ENCODE results near the gene ADGRG2.

ADGRG2 gene, protein sequence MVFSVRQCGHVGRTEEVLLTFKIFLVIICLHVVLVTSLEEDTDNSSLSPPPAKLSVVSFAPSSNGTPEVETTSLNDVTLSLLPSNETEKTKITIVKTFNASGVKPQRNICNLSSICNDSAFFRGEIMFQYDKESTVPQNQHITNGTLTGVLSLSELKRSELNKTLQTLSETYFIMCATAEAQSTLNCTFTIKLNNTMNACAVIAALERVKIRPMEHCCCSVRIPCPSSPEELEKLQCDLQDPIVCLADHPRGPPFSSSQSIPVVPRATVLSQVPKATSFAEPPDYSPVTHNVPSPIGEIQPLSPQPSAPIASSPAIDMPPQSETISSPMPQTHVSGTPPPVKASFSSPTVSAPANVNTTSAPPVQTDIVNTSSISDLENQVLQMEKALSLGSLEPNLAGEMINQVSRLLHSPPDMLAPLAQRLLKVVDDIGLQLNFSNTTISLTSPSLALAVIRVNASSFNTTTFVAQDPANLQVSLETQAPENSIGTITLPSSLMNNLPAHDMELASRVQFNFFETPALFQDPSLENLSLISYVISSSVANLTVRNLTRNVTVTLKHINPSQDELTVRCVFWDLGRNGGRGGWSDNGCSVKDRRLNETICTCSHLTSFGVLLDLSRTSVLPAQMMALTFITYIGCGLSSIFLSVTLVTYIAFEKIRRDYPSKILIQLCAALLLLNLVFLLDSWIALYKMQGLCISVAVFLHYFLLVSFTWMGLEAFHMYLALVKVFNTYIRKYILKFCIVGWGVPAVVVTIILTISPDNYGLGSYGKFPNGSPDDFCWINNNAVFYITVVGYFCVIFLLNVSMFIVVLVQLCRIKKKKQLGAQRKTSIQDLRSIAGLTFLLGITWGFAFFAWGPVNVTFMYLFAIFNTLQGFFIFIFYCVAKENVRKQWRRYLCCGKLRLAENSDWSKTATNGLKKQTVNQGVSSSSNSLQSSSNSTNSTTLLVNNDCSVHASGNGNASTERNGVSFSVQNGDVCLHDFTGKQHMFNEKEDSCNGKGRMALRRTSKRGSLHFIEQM

DNA sequence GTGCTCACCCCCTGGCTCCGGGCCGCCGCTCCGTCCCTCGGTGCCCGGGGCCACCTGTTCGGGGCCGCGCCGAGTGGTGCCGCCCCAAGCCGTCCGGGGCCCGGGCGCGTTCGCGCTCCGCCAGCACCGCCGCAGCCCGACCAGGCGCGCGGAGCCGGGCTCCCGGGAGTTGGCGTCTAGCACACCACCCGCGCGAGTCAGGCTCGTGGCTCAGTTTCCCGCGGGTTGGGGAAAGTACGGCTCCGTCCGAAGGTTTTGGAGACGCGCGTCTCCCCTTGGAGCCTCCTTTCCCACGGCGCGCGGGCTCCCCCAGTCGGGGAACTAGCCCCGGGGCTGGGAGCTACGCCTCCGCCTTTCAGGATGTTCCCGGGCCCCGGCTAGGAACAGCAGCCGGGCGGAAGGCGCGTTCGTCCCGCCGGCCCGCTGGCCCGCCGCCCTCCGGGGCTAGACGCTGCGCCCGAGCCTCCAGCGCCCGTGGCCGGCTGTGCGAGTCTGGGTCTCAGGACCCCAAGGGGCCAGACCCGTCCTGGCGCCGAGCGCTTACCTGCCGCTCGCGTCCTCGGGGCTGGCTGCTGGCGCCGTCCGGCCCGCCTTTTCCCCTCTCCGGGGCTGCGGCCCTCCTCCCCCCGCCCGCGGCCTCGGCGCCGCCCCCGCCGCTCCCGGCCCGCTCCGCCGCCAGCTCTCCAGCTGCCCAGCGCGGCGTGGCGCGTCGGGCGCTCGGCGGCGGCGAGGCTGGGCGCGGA is at the start of gene ADGRG2:
Gene ADGRG2 (minus strand): TSS at position 571 of the 743 bp plus-strand sequence. CDS start 53,634 bp downstream, outside the sequence.
- no peak for ATAC-seq

DNA sequence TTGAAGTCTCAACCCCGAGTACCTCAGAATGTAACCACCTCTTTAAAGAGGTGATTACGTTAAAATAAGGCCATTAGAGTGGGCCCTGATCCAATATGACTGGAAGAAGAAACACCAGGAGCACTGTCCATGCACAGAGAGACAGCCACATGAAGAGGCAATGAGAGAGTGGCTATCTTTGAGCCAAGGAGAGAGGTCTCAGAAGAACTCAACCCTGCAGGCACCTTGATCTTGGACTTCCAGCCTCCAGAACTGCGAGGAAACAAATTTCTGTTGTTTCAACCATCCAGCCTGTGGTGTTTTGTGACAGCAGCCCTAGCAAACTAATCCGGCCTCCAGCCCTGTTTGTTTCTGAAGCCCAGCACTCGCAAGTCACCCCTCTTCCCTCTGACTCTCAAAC is 46.3 kb upstream of the ADGRG2 start:
- ATAC-seq, result no peak

DNA sequence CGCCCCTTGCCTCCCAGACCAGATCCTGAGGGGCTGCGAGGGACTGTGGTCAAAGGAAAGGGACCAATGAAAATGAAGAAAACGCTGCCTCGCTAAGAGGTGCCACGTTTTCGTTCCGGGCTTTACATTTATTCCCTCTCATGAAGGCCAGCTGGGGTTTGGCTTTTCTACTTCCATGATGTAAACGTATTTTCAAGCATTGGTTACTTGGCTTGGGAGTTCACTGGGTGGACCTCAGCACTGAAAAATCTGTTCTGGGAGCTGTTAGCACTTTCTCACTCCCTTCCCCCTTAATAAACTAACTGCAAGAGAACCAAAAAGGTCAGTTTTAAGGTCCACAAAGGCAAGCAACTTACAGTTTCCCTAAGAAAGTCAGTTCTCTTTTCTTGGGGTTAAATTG is 40.6 kb upstream of the ADGRG2 start:
- no peak for ATAC-seq

DNA sequence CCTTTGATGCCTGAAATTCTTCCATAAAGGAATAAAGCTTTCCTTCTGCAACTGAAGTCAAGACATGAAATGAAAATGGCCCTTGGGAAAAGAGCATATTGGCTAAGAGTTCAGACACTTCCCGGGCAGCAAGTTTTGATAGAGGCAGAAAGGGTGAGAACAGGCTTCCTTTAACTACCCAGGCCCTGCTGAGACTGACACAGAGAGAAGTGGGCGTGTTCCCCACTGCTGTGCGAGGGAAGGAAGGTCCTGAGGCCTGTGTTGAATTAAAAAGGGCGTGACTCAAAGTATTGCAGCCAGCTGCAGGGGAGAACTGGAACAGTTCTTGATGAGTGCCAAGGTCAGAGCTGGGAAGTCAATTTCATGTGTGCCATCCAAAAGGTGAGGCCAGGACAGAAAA is 33.9 kb upstream of the ADGRG2 start:
- no peak for ATAC-seq

DNA sequence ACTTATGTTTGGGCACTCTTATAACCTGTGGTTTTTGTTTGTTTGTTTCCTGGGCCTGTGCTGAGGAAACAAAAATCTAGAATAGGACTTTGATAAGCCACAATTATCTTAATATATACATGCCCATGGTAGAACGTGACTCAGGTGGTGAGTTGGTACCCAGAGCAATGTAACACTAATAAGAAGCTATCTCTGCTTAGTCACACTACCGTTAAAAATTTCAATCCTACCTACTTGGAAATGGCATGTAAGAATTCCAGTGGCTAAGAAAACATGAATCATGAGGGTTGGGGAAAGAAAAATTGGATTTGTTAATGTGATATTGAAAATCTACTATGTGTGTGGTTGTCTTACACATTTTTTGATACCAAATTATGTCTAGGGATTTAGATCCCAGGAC is 30.5 kb upstream of the ADGRG2 start:
- no peak for ATAC-seq

DNA sequence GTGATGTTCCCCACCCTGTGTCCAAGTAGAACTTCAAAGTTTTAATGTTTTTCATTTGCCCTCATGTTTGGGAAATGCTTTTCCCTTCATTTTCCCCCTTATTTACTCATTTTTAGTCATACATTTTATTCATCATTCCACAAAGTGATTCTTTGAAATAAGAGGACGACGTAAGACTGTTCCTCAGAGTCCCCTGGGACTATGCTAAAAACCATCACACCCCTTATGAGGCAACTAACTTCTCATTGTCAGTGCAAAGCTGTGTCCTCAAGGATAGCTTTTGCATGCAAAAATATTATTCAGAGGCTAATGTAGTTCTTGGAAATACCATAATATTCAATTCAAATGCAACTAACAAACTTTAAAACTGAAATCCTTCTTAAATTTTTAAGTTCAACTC is 14.8 kb upstream of the ADGRG2 start:
- no peak for ATAC-seq

DNA sequence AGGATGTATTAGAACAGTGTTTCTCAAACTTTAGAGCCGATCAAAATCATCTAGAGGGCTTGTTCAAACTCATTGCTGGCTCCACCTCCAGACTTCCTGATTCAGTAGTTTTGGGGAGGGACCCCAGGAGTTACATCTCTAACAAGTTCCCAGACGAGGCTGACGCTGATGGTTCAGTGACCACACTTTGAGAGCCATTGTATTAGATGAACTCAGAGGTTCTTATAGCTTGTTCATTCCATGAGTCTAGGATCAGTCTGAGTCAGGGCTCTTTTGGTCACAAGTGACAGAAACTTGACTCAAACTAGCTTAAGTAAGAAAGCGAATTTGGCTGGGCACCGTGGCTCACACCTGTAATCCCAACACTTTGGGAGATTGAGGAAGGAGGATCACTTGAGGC is 11.5 kb upstream of the ADGRG2 start:
- ATAC-seq, result no peak

DNA sequence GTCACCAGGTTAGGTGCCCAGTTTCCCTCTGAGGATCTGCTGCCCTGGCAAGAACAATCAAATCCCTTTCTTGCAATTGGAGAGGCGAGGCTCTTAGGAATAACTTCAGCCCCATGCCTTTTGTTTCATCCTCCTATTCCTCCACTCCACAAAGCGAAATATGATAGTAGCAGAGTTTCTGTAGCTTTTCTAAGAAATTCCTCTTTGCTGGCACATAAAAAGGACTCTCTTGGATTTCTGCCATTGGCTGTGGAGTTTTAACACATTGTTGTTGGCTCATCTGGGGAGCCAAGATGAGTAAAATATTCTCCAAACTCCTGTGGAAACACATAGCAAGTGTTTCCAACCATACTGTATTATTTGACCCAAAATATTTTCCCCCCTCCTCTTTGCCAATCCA is 11.0 kb upstream of the ADGRG2 start:
- no peak for ATAC-seq

DNA sequence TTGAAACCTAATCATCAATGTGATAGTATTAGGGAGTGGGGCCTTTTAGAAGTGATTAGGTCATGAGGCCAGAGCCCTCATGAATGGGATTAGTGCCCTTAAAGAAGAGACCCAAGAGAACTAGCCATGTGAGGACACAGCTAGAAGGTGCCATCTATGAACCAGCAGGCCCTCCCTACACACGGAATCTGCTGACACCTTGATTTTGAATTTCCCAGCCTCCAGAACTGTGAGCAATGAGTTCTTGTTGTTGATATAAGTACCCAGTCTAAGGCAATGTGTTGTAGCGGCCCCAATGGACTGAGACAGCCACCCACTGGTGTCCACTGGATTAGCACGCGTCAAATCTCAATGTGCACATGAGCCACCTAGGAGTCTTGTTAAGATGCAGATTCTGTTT is 8.4 kb upstream of the ADGRG2 start:
- no peak for ATAC-seq

DNA sequence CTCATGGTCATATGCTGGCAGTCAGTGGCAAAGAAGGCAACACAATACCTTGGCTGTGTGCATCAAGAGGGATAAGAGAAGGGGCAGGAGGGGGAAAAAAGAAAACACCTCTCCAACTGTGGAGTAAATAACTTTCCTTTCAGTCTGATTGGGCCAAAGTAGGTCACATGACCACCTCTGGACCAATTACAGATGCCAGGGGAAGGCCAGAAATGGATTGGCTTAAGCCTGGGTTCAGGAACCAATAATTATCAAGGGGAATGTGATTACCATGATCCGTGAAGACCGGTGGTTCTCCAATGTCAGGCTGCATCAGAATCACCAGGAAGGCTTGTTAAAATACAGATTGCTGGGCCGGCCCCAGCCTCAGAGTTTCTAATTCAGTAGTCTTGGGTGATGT is 7.4 kb upstream of the ADGRG2 start:
- no peak for ATAC-seq

DNA sequence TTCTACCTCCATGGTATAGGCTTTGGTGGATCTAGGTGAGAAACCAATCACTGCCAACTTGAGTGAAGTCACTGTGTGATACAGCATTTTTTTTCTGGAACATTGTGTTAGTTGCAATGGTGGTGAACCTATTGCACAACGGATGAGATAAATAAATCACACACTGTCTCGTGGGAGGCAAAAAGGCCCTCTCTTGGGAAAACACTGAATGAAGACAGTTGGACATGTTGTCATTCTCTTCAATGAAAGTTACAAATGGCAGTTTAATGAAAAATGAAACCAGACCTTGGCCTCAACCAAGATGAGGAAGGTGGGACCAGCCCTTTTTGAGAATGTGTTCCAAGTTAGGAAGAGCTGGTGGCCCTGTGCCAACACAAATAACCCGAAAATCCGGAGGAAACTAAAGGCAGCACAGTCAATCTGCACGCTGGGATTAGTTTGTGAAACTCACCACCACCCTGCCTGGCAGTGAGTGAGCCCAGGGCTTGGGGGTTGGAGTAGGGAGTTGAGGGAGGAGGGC is 5.4 kb upstream of the ADGRG2 start:
- no peak for ATAC-seq

DNA sequence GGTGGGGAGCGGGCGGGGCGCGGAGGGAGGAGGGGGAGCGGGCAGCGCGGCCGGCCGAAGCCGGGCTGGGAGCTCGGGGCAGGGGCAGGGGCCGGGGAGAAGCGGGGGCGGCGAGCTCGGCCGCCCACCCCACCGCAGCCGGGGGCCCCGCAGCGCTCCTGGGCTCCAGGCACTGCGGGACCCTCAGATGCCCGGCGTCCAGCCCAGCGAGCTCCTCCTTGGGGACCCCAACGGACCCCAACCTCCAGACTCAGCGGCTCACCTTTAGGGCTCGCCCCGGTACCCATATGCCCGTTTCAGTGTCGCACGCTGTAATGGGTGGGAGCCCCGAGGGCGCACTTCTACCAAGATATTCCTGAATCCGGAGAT is 357 bp upstream of the ADGRG2 start:
- ATAC-seq, result no peak

DNA sequence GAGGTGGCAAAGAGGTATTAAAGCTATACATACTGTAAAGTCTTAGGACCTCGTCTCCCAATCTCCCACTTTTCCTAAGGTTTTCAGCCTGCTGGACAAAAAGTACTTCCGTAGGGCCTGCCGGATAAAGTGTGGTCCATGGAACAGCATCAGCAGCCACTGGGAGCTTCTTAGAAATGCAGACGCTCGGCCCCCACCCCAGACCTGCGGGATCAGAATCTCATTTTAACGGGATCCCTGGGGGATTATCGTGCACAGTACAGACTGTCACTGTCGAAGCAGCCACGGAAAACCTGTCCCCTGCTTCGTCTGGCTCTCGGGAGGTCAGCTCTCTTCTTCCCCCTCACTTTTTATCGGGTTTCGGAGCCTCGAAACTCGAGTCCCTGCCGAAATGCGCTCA is 802 bp downstream of the ADGRG2 start:
- no peak for ATAC-seq

DNA sequence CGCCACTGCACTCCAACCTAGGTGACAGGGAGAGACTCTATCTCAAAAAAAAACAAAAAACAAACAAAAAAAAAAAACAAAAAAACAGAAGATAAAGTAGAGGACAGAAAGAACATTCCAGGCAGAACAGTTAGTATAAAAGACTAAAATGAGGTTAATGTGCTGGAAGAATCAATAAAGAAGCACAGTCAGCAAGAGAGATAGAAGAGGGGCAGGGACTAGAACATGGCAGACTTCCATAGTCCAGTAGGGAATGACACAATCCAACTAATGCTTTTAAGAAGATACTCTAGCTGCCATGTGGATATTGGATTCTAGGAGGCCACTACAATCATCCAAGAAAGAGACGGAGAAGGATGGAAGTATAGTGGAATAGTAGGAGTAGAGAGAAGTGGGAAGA is 11.6 kb downstream of the ADGRG2 start:
- ATAC-seq, result no peak

DNA sequence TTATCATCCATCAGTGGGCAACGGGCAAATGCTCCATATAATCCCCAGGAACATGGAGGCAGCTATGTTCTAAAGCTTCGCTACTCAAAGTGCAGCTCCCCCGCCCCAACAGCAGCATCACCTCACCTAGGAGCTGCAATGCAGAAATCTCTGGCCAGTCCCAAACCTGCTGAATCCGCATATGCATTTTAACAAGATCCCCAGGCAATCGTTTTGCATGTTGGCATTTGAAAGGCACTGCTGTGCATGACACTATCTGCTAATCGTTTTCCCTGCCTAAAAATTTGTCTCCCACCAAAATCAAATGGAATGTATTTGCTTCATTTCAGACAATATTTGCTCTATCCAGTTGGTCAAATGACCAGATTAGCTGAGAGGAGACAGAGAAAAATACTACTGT is 15.2 kb downstream of the ADGRG2 start:
- no peak for ATAC-seq

DNA sequence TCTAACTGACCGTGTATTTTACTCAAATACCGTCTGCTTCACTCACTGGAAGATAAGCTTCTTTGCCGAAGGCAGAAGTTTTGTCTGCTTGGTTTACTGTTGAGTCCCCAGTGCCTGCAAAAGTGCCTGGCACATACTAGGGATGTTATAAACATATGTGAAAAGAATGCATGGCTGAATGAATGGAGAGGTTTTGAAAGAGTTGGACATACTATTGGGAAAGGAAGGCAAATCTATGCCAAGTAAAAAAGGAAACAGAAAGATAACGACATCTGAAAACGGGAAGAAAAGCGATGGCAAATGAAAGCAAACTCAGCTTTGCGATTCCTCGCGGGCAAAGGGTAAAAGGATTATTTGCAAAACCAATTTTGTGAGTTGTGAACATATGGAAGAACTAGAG is 21.7 kb downstream of the ADGRG2 start:
- no peak for ATAC-seq

DNA sequence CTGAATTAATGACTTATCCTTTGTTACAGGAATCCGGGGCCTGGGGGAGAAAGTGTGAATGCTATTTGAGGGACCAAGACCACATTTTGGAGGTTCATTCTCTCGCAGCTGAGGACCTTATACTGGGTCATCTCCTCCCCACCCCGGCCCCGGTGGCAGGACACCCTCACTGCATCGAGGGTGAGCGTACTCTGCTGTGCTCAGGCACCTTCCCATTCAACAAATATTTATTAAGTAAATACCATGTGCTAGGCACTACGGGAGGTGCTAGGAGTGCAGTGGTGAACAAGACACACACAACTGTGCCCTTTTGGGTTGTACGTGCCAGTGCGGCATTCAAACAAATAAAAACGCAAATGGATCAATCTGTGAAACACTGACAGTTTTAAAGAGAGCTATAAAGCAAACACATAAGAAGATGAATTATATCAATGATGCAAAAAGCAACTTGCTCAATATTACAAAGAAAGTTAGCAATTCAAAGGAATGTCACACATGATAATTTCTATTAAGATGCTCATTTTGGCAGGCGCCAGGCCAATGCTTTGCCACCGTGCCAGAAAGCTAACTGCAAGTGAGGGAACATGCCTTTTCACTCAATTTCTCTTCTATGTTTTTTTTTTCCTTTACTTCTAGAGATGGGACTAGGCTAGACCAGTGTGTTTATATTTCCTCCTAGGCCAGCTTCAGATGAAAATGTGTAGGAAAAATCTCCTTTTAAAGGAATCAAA is 24.6 kb downstream of the ADGRG2 start:
- no peak for ATAC-seq

DNA sequence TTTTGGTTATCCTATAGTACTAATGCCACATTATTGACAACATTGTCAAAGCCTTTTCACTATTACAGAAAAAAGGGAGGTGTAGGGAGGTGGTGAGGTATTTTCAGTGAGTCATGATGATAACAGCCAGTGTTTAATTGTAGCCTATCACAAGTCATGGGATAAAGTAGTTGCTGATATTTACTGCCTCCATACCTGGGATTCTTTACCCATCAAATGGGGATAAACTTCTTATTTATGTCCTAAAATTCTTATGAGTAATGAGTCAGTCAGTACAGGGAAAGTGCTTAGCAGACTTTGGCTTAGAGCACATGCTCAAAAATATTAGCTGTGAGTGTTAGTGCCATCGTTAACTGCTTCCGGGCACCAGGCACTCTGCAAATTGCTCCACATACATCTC is 25.7 kb downstream of the ADGRG2 start:
- no peak for ATAC-seq

DNA sequence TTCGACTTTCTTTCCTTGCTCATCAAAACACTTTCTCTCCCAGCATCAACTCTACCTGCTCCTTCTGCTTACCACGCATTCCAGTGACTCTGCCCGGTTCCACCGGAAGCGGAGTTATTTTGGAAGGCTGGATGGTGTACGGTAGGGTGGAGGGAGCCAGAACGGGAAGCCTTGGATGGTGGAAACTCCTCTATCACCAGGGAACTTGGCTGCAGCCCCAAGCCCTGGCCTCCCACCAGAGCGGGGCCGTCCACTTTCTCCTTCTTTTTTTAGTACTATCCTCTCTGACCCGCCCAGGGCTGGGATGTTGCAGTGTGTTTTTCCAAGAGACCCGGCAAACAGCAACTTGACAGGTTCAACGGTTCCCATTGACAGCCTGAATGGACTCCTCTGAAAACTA is 27.6 kb downstream of the ADGRG2 start:
- no peak for ATAC-seq

DNA sequence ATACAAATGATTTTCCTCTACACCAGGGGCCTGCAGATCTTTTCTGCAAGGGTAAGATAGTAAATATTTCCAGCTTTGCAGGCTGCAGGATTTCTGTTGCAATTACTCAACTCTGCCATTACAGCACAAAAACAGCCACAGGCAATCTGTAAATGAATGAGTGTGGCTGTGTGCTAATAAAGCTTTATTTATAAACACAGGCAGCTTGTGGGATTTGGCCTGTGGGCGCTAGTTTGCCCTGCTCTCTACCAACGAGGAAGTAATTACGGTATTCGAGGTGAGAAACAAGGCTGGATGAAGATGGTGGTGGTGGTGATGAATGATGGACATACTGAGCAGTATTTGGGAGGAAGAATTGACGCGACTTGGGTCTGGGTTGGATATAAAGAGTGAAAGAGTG is 30.7 kb downstream of the ADGRG2 start:
- ATAC-seq, result no peak

DNA sequence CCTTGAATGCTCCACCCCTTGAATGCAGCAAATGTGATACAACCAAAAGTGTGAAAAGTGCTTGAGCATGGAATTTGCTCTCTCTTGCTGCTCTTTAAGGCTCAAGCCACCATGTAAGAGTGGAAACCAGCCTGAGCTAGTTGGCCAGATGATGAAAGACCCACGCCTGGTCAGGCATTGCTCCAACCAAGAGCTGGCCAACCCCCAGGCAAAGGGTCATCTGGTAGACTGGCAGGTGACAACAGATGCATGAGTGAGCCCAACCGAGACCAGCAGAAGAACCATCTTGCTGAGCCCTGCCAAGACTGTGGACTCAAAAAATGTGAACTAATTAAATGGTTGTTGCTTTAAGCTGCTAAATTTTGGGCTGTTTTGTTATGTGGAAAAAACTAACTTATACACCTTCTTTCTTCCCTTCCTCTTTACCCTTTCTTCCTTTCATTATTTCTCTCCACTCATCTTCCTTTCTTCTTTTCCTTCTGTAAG is 32.7 kb downstream of the ADGRG2 start:
- ATAC-seq, result no peak

Data from activated CD4-positive, CD25-positive, alpha-beta regulatory T cell treated with anti-CD3 and anti-CD28 coated beads, Interleukin-2, amount 50 U/mL, for 24 hours (primary cell).